Breast epithelium (tissue), 4 donors: Measurements from ENCODE around the gene ZNF341. TPM values are rescaled to one million over a fixed set of nuclear protein-coding genes. Genes with fewer than 3 reads are reported as not detected.

ENCODE experiments used
- DNase-seq, 2 donors: peaks; one replicate each; pipeline ENCODE4 v3.0.0-alpha.2; 2019; ENCODE audit warnings: low spot score in 2 of 2
- H3K27ac ChIP-seq, 2 donors: fragments of 200-600 bp; sonication (generic) in 1 of 2; one replicate each; pipeline ENCODE4 v1.5.1; 2016 to 2019; ENCODE audit warnings: mild to moderate bottlenecking in 1 of 2
- H3K27me3 ChIP-seq, 2 donors: fragments of 200-600 bp; sonication (generic) in 1 of 2; one replicate each; pipeline versions ENCODE4 v1.5.1 to v1.6.0; 2017 to 2019; ENCODE audit warnings: control low read depth in 1 of 2, mild to moderate bottlenecking in 1 of 2
- H3K36me3 ChIP-seq: fragments of 200-600 bp; one replicate; pipeline ENCODE4 v1.5.1; 2019
- H3K4me1 ChIP-seq, 2 donors: fragments of 200-600 bp; sonication (generic); one replicate each; pipeline ENCODE4 v1.5.1; 2016 to 2019; ENCODE audit warnings: control low read depth in 1 of 2
- H3K4me3 ChIP-seq, 3 donors: fragments of 200-600 bp; sonication (generic); 1 replicate in 2 of 3; 2 replicates in 1 of 3; pipeline ENCODE4 v1.5.1; 2016 to 2019; ENCODE audit warnings: mild to moderate bottlenecking in 3 of 3, moderate library complexity in 2 of 3
- H3K9me3 ChIP-seq, 2 donors: fragments of 200-600 bp; sonication (generic) in 1 of 2; one replicate each; pipeline ENCODE4 v1.5.1; 2016 to 2019; ENCODE audit warnings: control low read depth in 1 of 2
- POLR2A ChIP-seq: fragments of 450-650 bp; IDR thresholded peaks from one replicate; pipeline ENCODE4 v1.6.1; 2016; ENCODE audit warnings: antibody characterized with exemption, mild to moderate bottlenecking, moderate library complexity
- POLR2AphosphoS5 ChIP-seq, 3 donors: sonication (generic); formaldehyde crosslinking; IDR thresholded peaks; one replicate each; pipeline ENCODE4 v1.6.1; 2017; ENCODE audit warnings: antibody characterized with exemption in 3 of 3
- intact Hi-C: fragments of 100-400 bp; cut with DNase I; formaldehyde crosslinking; loops from one replicate; pipeline ENCODE4 v1.15.1; 2023; ENCODE audit warnings: low total_unique reads
- total RNA-seq, 3 donors: library from RNA; depleted of rRNA; stranded (reverse); fragments of >200 nt; gene quantifications; one replicate each; pipeline ENCODE4 v1.1.0, GENCODE V29; 2016
- TF ChIP-seq, protein P1 (sequence below), 3 donors: fragments of 450-650 bp; IDR thresholded peaks; one replicate each; pipeline ENCODE4 v1.5.1; 2016 to 2017; ENCODE audit warnings: antibody characterized with exemption in 3 of 3, mild to moderate bottlenecking in 3 of 3, moderate library complexity in 3 of 3

The ZNF341 gene
- total RNA-seq, 3 donors from 2014 or later: 1.8 to 3.3 (median 2.5) TPM

DNA sequence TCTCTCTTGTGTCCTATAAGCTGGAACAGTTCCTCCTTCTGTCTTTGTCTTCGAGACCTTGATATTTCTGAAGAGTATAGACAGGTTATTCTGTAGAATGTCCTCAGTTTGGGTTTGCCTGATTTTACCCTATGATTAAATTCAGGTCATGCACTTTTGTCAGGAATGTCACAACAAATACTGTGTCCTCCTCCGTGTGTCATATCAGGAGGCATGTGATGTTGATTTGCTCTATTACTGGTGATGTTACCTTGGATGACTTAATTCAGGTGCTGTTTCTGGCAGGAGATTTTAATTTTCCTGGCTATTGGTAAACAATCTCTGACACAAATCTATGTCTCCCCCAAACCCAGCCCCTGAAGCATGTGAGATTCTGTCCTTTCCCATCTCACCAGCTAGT lies 46.0 kb downstream of the ZNF341 start:
- no peak for TF ChIP-seq POLR2A
- TF ChIP-seq POLR2AphosphoS5 (IDR thresholded peaks at IDR 0.05): no peak
- TF ChIP-seq, protein P1, sequence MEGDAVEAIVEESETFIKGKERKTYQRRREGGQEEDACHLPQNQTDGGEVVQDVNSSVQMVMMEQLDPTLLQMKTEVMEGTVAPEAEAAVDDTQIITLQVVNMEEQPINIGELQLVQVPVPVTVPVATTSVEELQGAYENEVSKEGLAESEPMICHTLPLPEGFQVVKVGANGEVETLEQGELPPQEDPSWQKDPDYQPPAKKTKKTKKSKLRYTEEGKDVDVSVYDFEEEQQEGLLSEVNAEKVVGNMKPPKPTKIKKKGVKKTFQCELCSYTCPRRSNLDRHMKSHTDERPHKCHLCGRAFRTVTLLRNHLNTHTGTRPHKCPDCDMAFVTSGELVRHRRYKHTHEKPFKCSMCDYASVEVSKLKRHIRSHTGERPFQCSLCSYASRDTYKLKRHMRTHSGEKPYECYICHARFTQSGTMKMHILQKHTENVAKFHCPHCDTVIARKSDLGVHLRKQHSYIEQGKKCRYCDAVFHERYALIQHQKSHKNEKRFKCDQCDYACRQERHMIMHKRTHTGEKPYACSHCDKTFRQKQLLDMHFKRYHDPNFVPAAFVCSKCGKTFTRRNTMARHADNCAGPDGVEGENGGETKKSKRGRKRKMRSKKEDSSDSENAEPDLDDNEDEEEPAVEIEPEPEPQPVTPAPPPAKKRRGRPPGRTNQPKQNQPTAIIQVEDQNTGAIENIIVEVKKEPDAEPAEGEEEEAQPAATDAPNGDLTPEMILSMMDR (IDR thresholded peaks at IDR 0.05): no peak
- intact Hi-C loops: no loop called here
- H3K27ac ChIP-seq: no peak overlapping the region

DNA sequence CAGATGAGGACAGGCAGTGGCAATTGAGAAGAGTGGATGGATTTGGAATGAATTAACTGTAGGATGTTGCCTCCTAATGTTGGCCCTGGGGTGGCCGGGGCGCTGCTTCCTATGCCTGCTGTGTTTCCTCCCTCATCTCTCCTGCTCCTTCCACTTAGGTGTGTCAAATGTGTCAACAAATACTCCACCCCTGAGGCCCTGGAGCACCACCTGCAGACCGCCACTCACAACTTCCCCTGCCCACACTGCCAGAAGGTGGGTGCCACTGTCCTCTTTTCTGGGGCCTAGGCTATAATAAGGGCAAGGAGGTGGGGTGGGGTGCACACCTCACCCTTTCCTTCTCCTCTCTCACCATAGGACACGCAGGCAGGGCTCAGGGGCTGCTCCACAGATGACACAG lies 49.3 kb downstream of the ZNF341 start:
- no peak overlapping the region for H3K4me3 ChIP-seq
- TF ChIP-seq, protein P1 (IDR thresholded peaks at IDR 0.05): no peak
- TF ChIP-seq POLR2A: no peak
- no peak for TF ChIP-seq POLR2AphosphoS5 (IDR thresholded peaks at IDR 0.05)
- no peak for DNase-seq
- H3K4me1 ChIP-seq: no peaks in the 10 kb centered on the region
- H3K9me3 ChIP-seq: no peaks in the 10 kb centered on the region
- intact Hi-C loops: loop anchor here (5.0 kb wide), 1 partner anchor 51 kb away; no protein-coding TSS in a partner anchor
- H3K36me3 ChIP-seq: no peaks in the 10 kb centered on the region
- H3K27me3 ChIP-seq: no peaks in the 10 kb centered on the region
- no peak overlapping the region for H3K27ac ChIP-seq

More for the DNA sequence above, 46.0 kb downstream of the ZNF341 start:
- no peaks in the 10 kb centered on the region for H3K9me3 ChIP-seq
- DNase-seq: no peak
- no peaks in the 10 kb centered on the region for H3K27me3 ChIP-seq
- no peaks in the 10 kb centered on the region for H3K4me1 ChIP-seq
- no peaks in the 10 kb centered on the region for H3K36me3 ChIP-seq
- no peak overlapping the region for H3K4me3 ChIP-seq

DNA sequence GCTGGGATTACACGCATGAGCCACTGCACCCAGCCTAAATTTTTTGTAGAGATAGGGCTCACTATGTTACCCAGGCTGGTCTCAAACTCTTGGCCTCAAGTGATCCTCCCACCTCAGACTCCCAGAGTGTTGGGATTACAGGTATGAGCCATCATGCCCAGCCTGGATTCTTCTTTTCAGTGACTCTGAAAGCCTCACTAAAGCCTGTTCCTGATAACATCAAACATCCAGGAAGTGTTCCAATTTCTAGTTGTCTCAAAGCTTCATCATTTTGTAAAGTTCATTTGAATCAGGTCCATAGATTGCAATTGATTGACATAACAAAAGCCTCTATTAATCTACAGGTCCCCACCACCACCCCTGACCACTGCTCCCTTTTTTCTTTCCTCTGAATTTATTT lies 50.1 kb downstream of the ZNF341 start:
- no peak for TF ChIP-seq POLR2AphosphoS5 (IDR thresholded peaks at IDR 0.05)
- TF ChIP-seq, protein P1 (IDR thresholded peaks at IDR 0.05): no peak
- no peak for TF ChIP-seq POLR2A
- Histone ChIP-seq H3K36me3 (no peaks in the 10 kb centered on the region), H3K9me3 (no peaks in the 10 kb centered on the region), H3K4me3 (no peak overlapping the region), H3K27ac (peak overlapping the region in 1 of 2 donors; percentile 22), H3K27me3 (no peaks in the 10 kb centered on the region), H3K4me1 (no peaks in the 10 kb centered on the region)
- DNase-seq: no peak
- intact Hi-C loops: loop anchor here (5.0 kb wide), 1 partner anchor 50 kb away; no protein-coding TSS in a partner anchor

DNA sequence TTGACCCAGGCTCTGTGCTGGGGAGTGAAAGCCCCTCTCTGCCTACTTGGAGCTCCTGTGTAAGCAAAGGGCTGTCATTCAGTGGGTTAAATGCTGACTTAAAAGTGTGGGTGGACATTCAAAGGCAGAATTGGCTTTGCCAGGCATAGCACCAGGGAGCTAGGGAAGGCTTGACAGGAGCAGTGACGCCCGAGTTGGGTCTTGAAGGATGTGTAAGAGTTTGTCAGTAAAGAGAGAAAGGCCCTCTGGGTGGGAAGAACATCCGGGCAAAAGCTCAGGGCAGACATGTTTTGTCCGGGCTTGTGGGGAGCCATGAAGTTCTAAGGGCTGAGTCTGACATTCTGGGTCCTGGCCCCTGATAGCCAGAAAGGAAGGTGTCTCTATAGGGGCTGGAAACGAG lies 51.5 kb downstream of the ZNF341 start:
- no peak overlapping the region for H3K27ac ChIP-seq
- H3K9me3 ChIP-seq: no peaks in the 10 kb centered on the region
- DNase-seq: no peak
- intact Hi-C loops: loop anchor here (5.0 kb wide), 1 partner anchor 49 kb away; no protein-coding TSS in a partner anchor
- TF ChIP-seq, protein P1 (IDR thresholded peaks at IDR 0.05): no peak
- TF ChIP-seq POLR2AphosphoS5 (IDR thresholded peaks at IDR 0.05) (no peak), POLR2A (no peak)
- no peaks in the 10 kb centered on the region for H3K4me1 ChIP-seq
- H3K27me3 ChIP-seq: no peaks in the 10 kb centered on the region
- H3K36me3 ChIP-seq: no peaks in the 10 kb centered on the region
- no peak overlapping the region for H3K4me3 ChIP-seq

DNA sequence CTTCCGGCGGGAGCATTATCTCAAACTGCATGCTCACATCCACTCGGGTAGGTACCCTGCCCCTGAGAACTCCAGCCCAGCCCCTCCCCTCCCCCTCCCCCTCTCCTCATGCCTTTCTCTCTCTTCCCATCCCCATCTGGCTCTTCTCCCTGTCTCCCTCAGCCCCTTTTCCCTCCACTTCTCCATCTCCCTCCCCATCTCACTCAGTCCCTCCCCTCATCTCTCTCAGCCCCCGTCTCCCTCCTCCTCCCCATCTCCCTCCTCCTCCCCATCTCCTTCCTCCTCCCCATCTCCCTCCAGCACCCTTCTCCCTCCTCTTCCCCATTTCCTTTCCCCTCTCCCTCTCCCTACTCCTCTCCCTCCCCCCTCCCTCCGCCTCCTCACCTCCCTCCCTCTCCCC lies 52.0 kb downstream of the ZNF341 start:
- DNase-seq: no peak
- TF ChIP-seq POLR2A (no peak), POLR2AphosphoS5 (IDR thresholded peaks at IDR 0.05) (no peak)
- TF ChIP-seq, protein P1 (IDR thresholded peaks at IDR 0.05): no peak
- H3K4me3 ChIP-seq: no peak overlapping the region
- no peaks in the 10 kb centered on the region for H3K36me3 ChIP-seq
- H3K27ac ChIP-seq: no peak overlapping the region
- H3K27me3 ChIP-seq: no peaks in the 10 kb centered on the region
- H3K4me1 ChIP-seq: no peaks in the 10 kb centered on the region
- intact Hi-C loops: loop anchor here (5.0 kb wide), 1 partner anchor 48 kb away; no protein-coding TSS in a partner anchor
- no peaks in the 10 kb centered on the region for H3K9me3 ChIP-seq
